Naive B cell (primary cell): Measurements from ENCODE around the gene TPSG1. TPM values are rescaled to one million over a fixed set of nuclear protein-coding genes. Genes with fewer than 3 reads are reported as not detected.
"Not testable (repeated sequence)": the region's sequence is repeated elsewhere in the genome, so short reads cannot be mapped to it uniquely, and the experiment has no call there.

Source experiments
- ATAC-seq, 2 donors: fragments of 150-1000 bp; cut with Tn5 transposase; 2 replicates each; pipeline ENCODE4 v1.10.0; 2021; ENCODE audit warnings: low read depth in 2 of 2, mild to moderate bottlenecking in 2 of 2, moderate library complexity in 2 of 2
- DNase-seq: peaks from one replicate; pipeline ENCODE4 v3.0.0; 2022
- H3K27ac Mint-ChIP-seq, 6 donors: one replicate each; pipeline ENCODE4 v1.8.0; 2020 to 2022; ENCODE audit warnings: mild to moderate bottlenecking in 6 of 6, mixed read lengths in 6 of 6, moderate library complexity in 5 of 6, inconsistent platforms in 2 of 6
- H3K27me3 Mint-ChIP-seq, 3 donors: one replicate each; pipeline ENCODE4 v1.8.0; 2021 to 2022; ENCODE audit warnings: mixed read lengths in 3 of 3, mild to moderate bottlenecking in 1 of 3
- H3K36me3 Mint-ChIP-seq, 2 donors: one replicate each; pipeline ENCODE4 v1.8.0; 2020 to 2022; ENCODE audit warnings: mixed read lengths in 2 of 2, inconsistent platforms in 1 of 2, mild to moderate bottlenecking in 1 of 2
- H3K4me1 Mint-ChIP-seq, 3 donors: one replicate each; pipeline ENCODE4 v1.8.0; 2020 to 2022; ENCODE audit warnings: mixed read lengths in 3 of 3, inconsistent platforms in 1 of 3, mild to moderate bottlenecking in 1 of 3, moderate library complexity in 1 of 3
- H3K4me3 Mint-ChIP-seq, 8 donors: one replicate each; pipeline ENCODE4 v1.8.0; 2020 to 2022; ENCODE audit warnings: mild to moderate bottlenecking in 8 of 8, mixed read lengths in 8 of 8, moderate library complexity in 8 of 8, inconsistent platforms in 2 of 8
- H3K9me3 Mint-ChIP-seq, 7 donors: one replicate each; pipeline ENCODE4 v1.8.0; 2020 to 2022; ENCODE audit warnings: mixed read lengths in 7 of 7, mild to moderate bottlenecking in 5 of 7, inconsistent platforms in 2 of 7, moderate library complexity in 1 of 7
- polyA plus RNA-seq, 6 donors: library from polyadenylated mRNA; unstranded; fragments of 300-500 nt; fragmentation: Illumina TruSeq; gene quantifications; one replicate each; pipeline ENCODE4 v1.2.3, GENCODE V29; 2021; ENCODE audit warnings: low read depth in 6 of 6

The TPSG1 gene
- polyA plus RNA-seq, result not detected

DNA sequence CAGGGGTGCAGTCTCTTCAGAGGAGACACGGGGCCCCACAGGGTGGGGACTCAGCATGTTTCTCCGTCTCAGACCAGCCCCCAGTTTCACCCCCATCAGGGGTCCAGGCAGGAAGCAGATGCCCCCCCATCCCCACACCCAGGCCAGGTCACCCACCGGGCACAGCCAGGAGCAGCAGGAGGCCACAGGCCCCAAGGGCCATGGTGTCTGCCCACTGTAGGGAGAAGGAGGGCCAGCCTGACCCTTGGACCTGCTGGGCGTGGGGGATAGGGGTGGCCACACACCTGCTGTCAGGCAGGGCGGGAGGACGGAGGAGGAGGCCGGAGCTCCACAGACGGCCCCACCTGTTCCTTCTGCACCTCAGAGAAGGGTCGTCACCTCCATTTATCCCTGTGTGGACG is at the start of gene TPSG1:
Gene TPSG1 (minus strand): TSS at position 218 of the 401 bp plus-strand sequence. CDS start 16 bp downstream, at position 202.
- Mint-ChIP-seq H3K27me3 (peaks cover 0 to 15% (median 7%) of the 10 kb centered on the region in 3 donors), H3K36me3 (no peaks in the 10 kb centered on the region), H3K4me3 (peak within 1 kb of the TSS in 1 of 8 donors; percentile 15), H3K27ac (no peak within 1 kb of the TSS), H3K9me3 (no peaks in the 10 kb centered on the region), H3K4me1 (no peaks in the 10 kb centered on the region)
- no peak for DNase-seq
- ATAC-seq, result no peak

DNA sequence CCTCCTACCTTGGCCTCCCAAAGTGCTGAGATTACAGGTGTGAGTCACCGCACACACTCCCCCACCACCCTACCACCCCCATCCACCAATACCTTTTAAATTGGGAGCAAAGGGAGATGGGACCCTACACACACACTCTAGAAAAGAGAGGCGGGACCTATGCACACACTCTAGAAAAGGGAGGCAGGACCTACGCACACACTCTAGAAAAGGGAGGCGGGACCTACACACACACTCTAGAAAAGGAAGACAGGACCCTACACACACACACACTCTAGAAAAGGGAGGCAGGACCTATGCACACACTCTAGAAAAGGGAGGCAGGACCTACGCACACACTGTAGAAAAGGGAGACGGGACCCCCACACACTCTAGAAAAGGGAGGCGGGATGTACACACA is 49.7 kb upstream of the TPSG1 start:
- Mint-ChIP-seq H3K4me3 (no peak overlapping the region), H3K9me3 (peaks cover 0 to 1% (median 0%) of the 10 kb centered on the region in 7 donors), H3K4me1 (peaks cover 0 to 7% (median 3%) of the 10 kb centered on the region in 3 donors), H3K36me3 (peaks cover 0 to 8% of the 10 kb centered on the region in 2 donors), H3K27me3 (peaks cover 14 to 66% (median 57%) of the 10 kb centered on the region in 3 donors), H3K27ac (no peak overlapping the region)
- DNase-seq (no peak), ATAC-seq (no peak)

DNA sequence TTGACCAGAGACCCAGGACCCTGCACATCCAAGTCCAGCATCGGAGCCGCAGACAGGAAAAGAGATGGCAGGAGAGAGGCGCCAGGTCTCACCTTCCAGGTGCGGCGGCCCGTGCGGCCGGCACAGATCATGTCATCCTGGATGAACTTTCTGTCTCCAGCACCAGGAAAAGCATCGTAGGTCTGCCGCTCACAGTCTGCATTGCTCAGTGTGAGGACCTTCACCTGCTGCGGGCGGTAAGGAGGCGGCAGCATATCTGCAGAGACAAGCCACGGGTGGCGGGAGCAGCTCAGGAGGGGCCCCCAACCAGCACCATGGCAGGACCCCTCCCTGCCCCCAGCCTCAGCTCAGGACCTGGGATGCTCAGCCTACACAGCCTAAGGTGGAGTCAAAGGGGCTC is 48.7 kb upstream of the TPSG1 start:
- Mint-ChIP-seq H3K27me3 (peaks cover 17 to 68% (median 61%) of the 10 kb centered on the region in 3 donors), H3K4me3 (no peak overlapping the region), H3K36me3 (peaks cover 0 to 8% of the 10 kb centered on the region in 2 donors), H3K4me1 (peaks cover 0 to 7% (median 3%) of the 10 kb centered on the region in 3 donors), H3K27ac (no peak overlapping the region), H3K9me3 (peaks cover 0 to 1% (median 0%) of the 10 kb centered on the region in 7 donors)
- no peak for ATAC-seq
- no peak for DNase-seq

GRCh38 chr16:1272453-1273198 is 47.6 kb upstream of the TPSG1 start:
- ATAC-seq (no peak), DNase-seq (no peak)
- peaks cover 0 to 7% (median 3%) of the 10 kb centered on the region in 3 donors for H3K4me1 Mint-ChIP-seq
- H3K27me3 Mint-ChIP-seq, result peaks cover 17 to 56% (median 56%) of the 10 kb centered on the region in 3 donors
- peaks cover 0 to 1% (median 0%) of the 10 kb centered on the region in 7 donors for H3K9me3 Mint-ChIP-seq
- H3K4me3 Mint-ChIP-seq, result peak overlapping the region in 2 of 8 donors; percentile 50 to 66
- H3K27ac Mint-ChIP-seq, result no peak overlapping the region
- H3K36me3 Mint-ChIP-seq, result peaks cover 0 to 8% of the 10 kb centered on the region in 2 donors

GRCh38 chr16:1271724-1272413 is 46.8 kb upstream of the TPSG1 start:
- not testable (repeated sequence) for H3K27ac Mint-ChIP-seq, H3K9me3 Mint-ChIP-seq, ATAC-seq, H3K36me3 Mint-ChIP-seq, H3K4me1 Mint-ChIP-seq, H3K4me3 Mint-ChIP-seq, DNase-seq
- H3K27me3 Mint-ChIP-seq, result peaks cover 17 to 54% (median 52%) of the 10 kb centered on the region in 3 donors

- Mint-ChIP-seq H3K27ac (peak overlapping the region in 1 of 6 donors; percentile 33), H3K36me3 (peaks cover 0 to 8% of the 10 kb centered on the region in 2 donors), H3K4me1 (peaks cover 0 to 7% (median 3%) of the 10 kb centered on the region in 3 donors), H3K4me3 (no peak overlapping the region), H3K27me3 (peaks cover 19 to 55% (median 53%) of the 10 kb centered on the region in 3 donors), H3K9me3 (peaks cover 0 to 3% (median 0%) of the 10 kb centered on the region in 7 donors)
- DNase-seq (no peak), ATAC-seq (no peak)
Measured at GRCh38 chr16:1271380-1271723, 46.3 kb upstream of the TPSG1 start.

DNA sequence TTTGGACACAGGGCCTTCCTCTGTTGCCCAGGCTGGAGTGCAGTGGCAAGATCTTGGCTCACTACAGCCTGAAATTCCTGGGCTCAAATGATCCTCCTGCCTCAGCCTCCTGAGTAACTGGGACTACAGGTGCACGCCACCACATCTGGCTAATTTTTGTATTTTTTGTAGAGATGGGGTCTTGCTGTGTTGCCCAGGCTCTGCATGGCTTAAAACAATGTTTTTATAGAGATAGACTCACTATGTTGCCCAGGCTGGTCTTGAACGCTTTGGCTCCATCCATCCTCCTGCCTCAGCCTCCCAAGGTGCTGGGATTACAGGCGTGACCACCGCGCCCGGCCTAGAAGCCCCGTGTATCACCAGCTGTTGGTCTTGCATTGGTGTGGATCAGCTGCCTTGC is 44.4 kb upstream of the TPSG1 start:
- H3K36me3 Mint-ChIP-seq, H3K4me1 Mint-ChIP-seq, ATAC-seq, H3K9me3 Mint-ChIP-seq, DNase-seq, H3K4me3 Mint-ChIP-seq: not testable (repeated sequence)
- H3K27me3 Mint-ChIP-seq, result peaks cover 18 to 40% (median 36%) of the 10 kb centered on the region in 3 donors
- peak overlapping the region in 1 of 6 donors; percentile 34 for H3K27ac Mint-ChIP-seq

- DNase-seq (no peak), ATAC-seq (no peak)
- no peak overlapping the region for H3K27ac Mint-ChIP-seq
- H3K27me3 Mint-ChIP-seq, result peaks cover 21 to 35% (median 25%) of the 10 kb centered on the region in 3 donors
- no peak overlapping the region for H3K4me3 Mint-ChIP-seq
- H3K9me3 Mint-ChIP-seq, result peaks cover 0 to 5% (median 0%) of the 10 kb centered on the region in 7 donors
- H3K36me3 Mint-ChIP-seq, result no peaks in the 10 kb centered on the region
- H3K4me1 Mint-ChIP-seq, result peaks cover 0 to 4% (median 0%) of the 10 kb centered on the region in 3 donors
Measured at GRCh38 chr16:1265826-1266225, 40.8 kb upstream of the TPSG1 start.

DNA sequence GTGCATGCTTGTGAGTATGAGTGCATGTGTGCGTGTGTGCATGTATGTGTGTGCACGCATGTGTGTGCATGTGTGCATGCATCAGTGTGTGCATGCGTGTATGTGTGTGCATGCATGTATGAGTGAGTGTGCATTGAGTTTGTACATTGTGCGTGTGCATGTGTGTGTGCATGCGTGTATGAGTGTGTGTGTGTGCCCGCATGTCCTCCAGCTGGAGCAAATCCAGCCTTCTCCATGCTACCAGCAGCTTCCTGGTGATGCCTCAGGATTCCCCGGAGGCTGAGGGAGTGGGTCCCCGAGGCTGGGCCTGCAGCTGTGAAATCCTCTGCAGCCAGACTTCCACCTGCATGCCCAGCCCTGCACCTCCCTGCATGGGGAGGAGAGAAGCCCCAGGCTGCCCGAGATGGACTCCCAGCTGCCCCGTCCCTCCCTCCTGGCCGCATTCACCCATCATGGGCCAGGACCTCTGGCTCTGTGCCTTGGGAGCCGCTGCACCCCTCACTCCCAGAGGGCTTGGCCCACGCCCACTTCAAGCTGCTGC is 40.1 kb upstream of the TPSG1 start:
- peaks cover 18 to 36% (median 25%) of the 10 kb centered on the region in 3 donors for H3K27me3 Mint-ChIP-seq
- H3K9me3 Mint-ChIP-seq, result peaks cover 0 to 5% (median 0%) of the 10 kb centered on the region in 7 donors
- H3K4me1 Mint-ChIP-seq, result peaks cover 0 to 4% (median 1%) of the 10 kb centered on the region in 3 donors
- H3K4me3 Mint-ChIP-seq, result peak overlapping the region in 1 of 8 donors; percentile 42
- ATAC-seq (no peak), DNase-seq (no peak)
- no peak overlapping the region for H3K27ac Mint-ChIP-seq
- no peaks in the 10 kb centered on the region for H3K36me3 Mint-ChIP-seq

DNA sequence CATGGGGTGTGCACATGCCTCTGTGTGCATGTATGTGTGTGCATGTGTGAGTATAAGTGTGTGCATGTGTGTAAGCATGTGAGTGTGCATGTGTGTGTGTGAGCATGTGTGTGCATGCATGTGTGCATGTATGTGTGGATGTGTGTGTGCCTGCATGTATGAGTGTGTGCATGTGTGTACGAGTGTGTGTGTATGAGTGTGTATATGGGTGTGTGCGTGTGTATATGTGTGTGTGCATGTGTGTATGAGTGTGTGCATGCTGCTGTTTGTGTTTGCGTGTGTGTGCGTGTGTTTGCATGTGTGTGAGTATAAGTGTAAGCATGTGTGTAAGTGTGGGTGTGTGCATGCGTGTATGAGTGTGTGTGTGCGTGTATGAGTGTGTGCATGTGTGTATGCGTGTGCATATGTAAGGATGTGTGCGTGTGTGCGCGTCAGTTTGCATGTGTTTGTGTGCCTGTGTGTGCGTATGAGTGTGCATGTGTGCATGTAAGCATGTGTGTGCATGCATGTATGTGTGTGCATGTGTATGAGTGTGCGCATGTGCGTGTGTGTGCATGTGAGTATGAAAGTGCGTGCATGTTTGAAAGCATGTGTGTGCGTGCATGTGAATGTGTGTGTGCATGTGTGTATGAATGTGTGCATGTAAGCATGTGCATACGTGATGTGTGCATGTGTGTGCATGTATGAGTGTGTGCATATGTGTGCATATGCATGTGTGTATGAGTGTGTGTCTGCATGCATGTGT is 39.4 kb upstream of the TPSG1 start:
- Mint-ChIP-seq H3K4me1 (peaks cover 0 to 4% (median 1%) of the 10 kb centered on the region in 3 donors), H3K27ac (no peak overlapping the region), H3K36me3 (no peaks in the 10 kb centered on the region), H3K27me3 (peaks cover 18 to 34% (median 19%) of the 10 kb centered on the region in 3 donors), H3K9me3 (peaks cover 0 to 5% (median 0%) of the 10 kb centered on the region in 7 donors), H3K4me3 (peak overlapping the region in 1 of 8 donors; percentile 73)
- no peak for DNase-seq
- no peak for ATAC-seq

GRCh38 chr16:1263591-1264344 is 38.7 kb upstream of the TPSG1 start:
- Mint-ChIP-seq H3K27me3 (peaks cover 14 to 40% (median 23%) of the 10 kb centered on the region in 3 donors), H3K4me3 (no peak overlapping the region), H3K9me3 (peaks cover 0 to 5% (median 0%) of the 10 kb centered on the region in 7 donors), H3K4me1 (peaks cover 5 to 10% (median 6%) of the 10 kb centered on the region in 3 donors), H3K36me3 (no peaks in the 10 kb centered on the region), H3K27ac (no peak overlapping the region)
- ATAC-seq (no peak), DNase-seq (no peak)

GRCh38 chr16:1262846-1263221 is 37.8 kb upstream of the TPSG1 start:
- ATAC-seq (no peak), DNase-seq (no peak)
- Mint-ChIP-seq H3K4me3 (no peak overlapping the region), H3K4me1 (peaks cover 6 to 10% (median 6%) of the 10 kb centered on the region in 3 donors), H3K36me3 (no peaks in the 10 kb centered on the region), H3K9me3 (peaks cover 0 to 5% (median 0%) of the 10 kb centered on the region in 7 donors), H3K27me3 (peaks cover 14 to 48% (median 26%) of the 10 kb centered on the region in 3 donors), H3K27ac (no peak overlapping the region)
